Measurements from ENCODE around the gene ASF1B. TPM values are rescaled to one million over a fixed set of nuclear protein-coding genes. Genes with fewer than 3 reads are reported as not detected.
"Not testable (repeated sequence)": the region's sequence is repeated elsewhere in the genome, so short reads cannot be mapped to it uniquely, and the experiment has no call there.

Gene ASF1B
- 8.6 TPM for polyA plus RNA-seq (ENCODE audit: insufficient read length)

GRCh38 chr19:14136509-14137281, at the start of gene ASF1B:
Gene ASF1B, minus strand, starts transcription at chr19:14136589. Its CDS starts 133 bp downstream, at chr19:14136456.
- peak; percentile 100 for DNase-seq

DNA sequence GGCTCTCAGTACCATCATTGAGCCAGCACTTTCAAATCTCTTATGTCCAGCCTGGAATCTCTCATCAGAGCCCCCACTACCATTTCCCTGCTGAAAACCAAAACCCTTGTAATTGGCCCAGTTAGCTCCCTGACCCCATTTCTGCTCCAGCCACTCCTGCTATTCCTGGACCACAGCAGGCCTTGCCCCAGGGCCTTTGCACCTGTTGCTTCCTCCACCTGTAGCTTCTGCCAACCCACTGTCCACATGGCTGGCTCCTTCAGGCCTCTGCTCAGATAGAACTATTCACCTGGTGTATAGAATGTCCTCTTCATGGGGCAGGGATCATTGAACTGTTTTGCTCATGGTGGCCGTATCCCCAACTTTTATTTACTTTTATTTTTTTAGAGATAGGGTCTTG, 49.3 kb upstream of the ASF1B start:
- not testable (repeated sequence) for DNase-seq

GRCh38 chr19:14185158-14185557, 48.8 kb upstream of the ASF1B start:
- no peak for DNase-seq

- no peak for DNase-seq
Measured at GRCh38 chr19:14183741-14184350, 47.5 kb upstream of the ASF1B start.

DNA sequence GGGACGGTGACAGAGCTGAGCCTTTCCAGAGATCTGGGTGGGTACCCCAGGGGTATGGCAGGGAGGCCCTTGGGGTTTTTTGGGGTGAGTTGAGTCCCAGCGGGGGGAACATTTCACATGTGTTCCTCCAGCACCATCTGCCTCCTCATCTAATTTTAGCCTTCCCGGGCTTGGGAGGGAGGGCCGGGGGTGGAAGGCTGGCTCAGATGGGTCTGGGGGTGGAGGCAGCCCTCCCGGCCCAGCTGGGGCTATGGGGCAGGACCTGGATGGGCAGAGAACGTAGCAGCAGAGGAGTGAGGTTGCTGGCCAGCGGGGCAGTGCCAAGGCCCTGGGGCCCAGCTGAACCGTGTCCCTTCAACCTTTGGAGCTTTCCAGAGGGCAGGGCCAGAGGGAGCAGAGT, 46.1 kb upstream of the ASF1B start:
- no peak for DNase-seq

DNA sequence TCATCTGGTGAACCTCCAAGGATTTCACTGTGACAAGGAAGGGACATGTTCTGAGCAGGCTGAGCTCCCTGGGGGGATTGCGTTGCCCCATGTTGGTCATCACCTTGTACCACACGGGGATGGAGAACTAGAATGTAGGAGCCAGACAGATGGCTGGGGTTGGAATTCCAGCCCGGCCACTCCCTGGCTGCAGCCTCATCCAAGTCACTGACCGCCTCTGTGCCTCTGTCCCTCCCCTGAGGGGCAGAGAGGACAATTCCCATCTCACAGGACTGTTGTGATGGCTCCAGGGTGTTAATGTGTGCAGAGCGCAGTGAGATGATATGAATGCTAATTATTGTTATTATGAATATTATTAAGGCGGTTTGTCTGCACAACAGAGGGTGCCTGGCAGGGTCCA, 45.5 kb upstream of the ASF1B start:
- no peak for DNase-seq

DNA sequence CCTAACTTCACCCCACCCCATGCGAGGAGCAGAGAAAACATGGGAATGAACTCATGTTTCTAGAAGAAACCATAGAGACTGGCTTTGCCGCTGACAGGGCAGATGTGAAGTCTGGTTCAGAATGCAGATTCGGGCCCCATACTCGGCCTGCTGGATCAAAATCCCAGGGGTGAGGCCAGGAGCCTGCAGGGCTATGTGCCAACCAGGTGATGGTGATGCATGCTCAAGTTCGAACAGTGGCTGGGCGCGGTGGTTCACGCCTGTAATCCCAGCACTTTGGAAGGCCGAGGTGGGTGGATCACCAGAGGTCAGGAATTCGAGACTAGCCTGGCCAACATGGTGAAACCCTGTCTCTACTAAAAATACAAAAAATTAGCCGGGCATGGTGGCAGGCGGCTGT, 44.8 kb upstream of the ASF1B start:
- not testable (repeated sequence) for DNase-seq

DNA sequence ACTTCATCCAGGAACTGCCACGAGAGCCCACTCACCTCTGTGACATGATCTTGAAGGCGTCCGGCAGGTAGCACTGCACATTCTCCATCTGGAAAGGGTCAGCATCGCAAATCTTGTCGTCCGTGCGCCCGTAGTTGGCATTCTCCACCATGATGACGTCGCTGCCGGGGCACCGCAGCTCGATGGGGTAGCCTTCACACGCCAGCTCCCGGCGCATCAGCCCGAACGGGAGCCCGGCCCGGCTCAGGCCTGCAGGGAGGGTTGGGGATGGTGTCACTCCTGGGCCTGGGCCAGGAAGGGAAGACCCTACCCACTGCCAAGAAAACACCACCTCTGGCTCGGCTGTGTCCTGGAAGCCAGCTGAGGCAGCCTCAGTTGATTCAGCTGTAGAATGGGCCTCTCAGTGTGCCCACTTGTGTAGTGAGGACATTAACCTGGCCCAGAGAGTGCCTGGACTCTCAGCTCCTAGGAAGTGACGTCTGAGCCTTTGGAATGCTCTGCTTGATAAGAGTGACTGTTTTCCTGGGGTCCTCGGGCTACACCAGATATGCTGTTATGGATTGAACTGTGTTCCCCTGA, 41.2 kb upstream of the ASF1B start:
- DNase-seq: no peak

GRCh38 chr19:14175351-14175792, 39.0 kb upstream of the ASF1B start:
- no peak for DNase-seq

GRCh38 chr19:14174883-14175282, 38.5 kb upstream of the ASF1B start:
- no peak for DNase-seq

DNA sequence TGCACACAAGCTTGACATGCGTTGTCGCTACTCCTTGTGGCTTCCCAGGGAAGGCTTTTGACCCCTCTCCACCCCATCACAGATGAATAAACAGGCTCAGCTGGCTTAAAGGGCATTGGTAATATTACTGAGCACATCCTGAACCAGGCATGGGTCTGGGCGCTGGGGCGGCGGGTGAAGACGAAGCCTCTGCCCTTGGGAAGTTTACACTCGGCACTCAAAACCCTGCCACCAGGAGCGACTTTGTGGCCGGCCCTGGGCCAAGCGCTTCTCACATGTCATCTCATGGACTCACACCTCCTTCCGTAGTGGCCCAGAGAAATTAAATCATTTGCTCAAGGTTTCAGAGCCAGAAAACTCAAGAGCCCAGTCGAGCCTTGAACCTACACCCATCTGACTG, 32.6 kb upstream of the ASF1B start:
- no peak for DNase-seq

GRCh38 chr19:14168259-14168972, 32.0 kb upstream of the ASF1B start:
- DNase-seq: no peak

GRCh38 chr19:14167576-14168138, 31.3 kb upstream of the ASF1B start:
- DNase-seq: no peak

DNA sequence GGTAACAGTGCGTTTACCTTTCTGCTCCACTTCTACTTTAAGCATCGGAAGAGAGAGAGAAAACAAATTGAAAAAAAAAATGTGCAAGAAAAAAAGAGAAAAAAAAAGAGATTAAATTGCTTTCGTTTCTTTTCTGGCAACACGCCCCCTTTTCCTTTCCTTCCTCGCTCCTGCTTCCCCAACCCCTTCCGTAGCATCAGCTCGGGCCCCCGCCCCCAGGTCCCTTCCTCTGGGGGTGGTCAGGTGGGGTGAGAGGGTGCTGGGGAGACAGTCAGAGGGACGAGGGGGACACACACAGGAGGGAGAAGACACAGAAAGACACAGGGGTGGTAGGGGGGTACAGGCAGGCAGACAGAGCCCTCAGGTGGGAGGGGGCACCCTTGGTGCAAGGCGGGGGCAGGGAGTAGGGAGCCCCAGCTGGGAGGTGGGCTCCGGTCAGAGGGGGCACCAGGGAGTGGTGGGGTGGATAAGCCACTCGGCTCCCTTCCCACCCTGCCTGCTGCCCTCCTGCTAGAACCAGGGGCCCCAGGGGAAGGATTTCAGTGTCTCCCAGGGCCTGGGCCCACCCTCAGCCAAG, 30.7 kb upstream of the ASF1B start:
- no peak for DNase-seq

GRCh38 chr19:14165990-14166830, 29.8 kb upstream of the ASF1B start:
- no peak for DNase-seq

- no peak for DNase-seq
Measured at GRCh38 chr19:14164724-14165493, 28.5 kb upstream of the ASF1B start.

- DNase-seq: no peak
Measured at GRCh38 chr19:14164082-14164481, 27.7 kb upstream of the ASF1B start.

GRCh38 chr19:14162871-14163297, 26.5 kb upstream of the ASF1B start:
- no peak for DNase-seq

DNA sequence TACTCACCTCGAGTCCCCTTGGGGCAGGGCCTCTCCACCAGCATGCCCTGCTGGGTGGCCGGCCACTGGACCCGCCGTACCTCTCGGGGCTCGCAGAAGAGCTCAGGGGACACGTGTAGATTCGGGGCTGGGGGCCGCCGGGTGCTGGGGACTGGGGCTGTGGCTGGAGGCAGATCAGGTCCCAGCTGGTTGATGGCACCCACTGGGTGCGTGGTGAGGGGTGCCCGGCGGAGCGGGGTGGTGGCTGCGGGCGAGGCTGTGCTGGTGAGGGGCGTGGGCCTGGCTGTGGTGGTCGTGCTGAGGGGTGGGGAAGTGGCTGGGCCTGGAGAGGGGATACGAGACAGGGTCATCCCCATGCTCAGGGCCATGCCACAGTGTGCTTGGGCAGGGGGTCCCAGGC, 24.9 kb upstream of the ASF1B start:
- no peak for DNase-seq

GRCh38 chr19:14160017-14160703, 23.8 kb upstream of the ASF1B start:
- no peak for DNase-seq

Data from hindlimb muscle (tissue), 1 donor.